DND-41 (cell line): ENCODE measurements around the gene CPNE5.

Experiments used
- CTCF ChIP-seq: IDR thresholded peaks from 2 replicates; pipeline ENCODE4 v1.5.1; 2012; ENCODE audit warnings: borderline replicate concordance, low read length, moderate library complexity, mild to moderate bottlenecking; ENCODE audit not compliant: poor library complexity, severe bottlenecking; ENCODE audit errors: extremely low read depth
- EZH2 ChIP-seq: IDR thresholded peaks from 3 replicates; pipeline ENCODE4 v1.6.1; 2012; ENCODE audit warnings: borderline replicate concordance, low read depth, mild to moderate bottlenecking, moderate library complexity, low read length, inconsistent platforms; ENCODE audit not compliant: severe bottlenecking

GRCh38 chr6:36837686-36838085 is 1.6 kb downstream of the CPNE5 start:
- TF ChIP-seq CTCF, result no peak
- TF ChIP-seq EZH2, result no peak
